HCT116 (cell line): Measurements from ENCODE around the gene SP3. TPM values are rescaled to one million over a fixed set of nuclear protein-coding genes. Genes with fewer than 3 reads are reported as not detected.

Experiments
- ATAC-seq: fragments of 200-7000 bp; cut with Tn5 transposase; 2 replicates; pipeline ENCODE4 v1.9.1; 2020; ENCODE audit warnings: mild to moderate bottlenecking, moderate library complexity
- BruUV-seq: library from RNA; stranded (reverse); fragments of 400-500 nt; replicated peaks from 2 replicates; lab custom pipeline; 2021; lab: Mats Ljungman, UMichigan
- CTCF ChIA-PET: fragments of 300-600 bp; sonication (Branson Sonifier 250); formaldehyde crosslinking; loops from one replicate; lab custom pipeline; 2021; ENCODE audit warnings: antibody characterized with exemption; lab: Charles Lee
- POLR2A ChIA-PET: fragments of 300-600, 350-600 bp; sonication (Branson Sonifier 250); formaldehyde crosslinking; loops from one replicate; lab custom pipeline; 2021; ENCODE audit warnings: antibody characterized with exemption; lab: Charles Lee
- RAD21 ChIA-PET, 2 experiments: fragments of 300-600 bp; sonication (Branson Sonifier 250); formaldehyde crosslinking; loops; one replicate each; lab custom pipeline; 2023; ENCODE audit warnings: low total read pairs in 2 of 2; ENCODE audit not compliant: uncharacterized antibody in 2 of 2, unreplicated experiment in 2 of 2, low non-redundant PET in 1 of 2; lab: Charles Lee
- DNase-seq: peaks from one replicate; pipeline ENCODE4 v3.0.0-alpha.2; 2010; ENCODE audit warnings: low read depth, low spot score
- H2AFZ ChIP-seq: fragments of 200-600 bp; shearing (Covaris generic), sonication (generic); 2 replicates; pipeline ENCODE4 v1.6.1; 2017; ENCODE audit warnings: low read depth, mixed run types, mixed read lengths, antibody characterized with exemption, low read length; ENCODE audit not compliant: poor library complexity, severe bottlenecking
- H3K27ac ChIP-seq: 2 replicates; pipeline ENCODE4 v1.5.1; 2012; ENCODE audit warnings: low read depth, low read length
- H3K27me3 ChIP-seq: fragments of 200-600 bp; sonication (generic); 2 replicates; pipeline ENCODE4 v1.6.1; 2016; ENCODE audit warnings: mixed run types, low read length, mixed read lengths; ENCODE audit not compliant: insufficient read depth
- H3K36me3 ChIP-seq, 2 experiments: fragments of 200-500 bp in 1 of 2; fragments of 200-600 bp in 1 of 2; sonication (Bioruptor generic) in 1 of 2; sonication (generic) in 1 of 2; 2 replicates each; pipeline versions ENCODE4 v1.5.1 to v1.6.1; 2014 to 2016; ENCODE audit warnings: low read length in 2 of 2, inconsistent platforms in 1 of 2, mixed read lengths in 1 of 2, mixed run types in 1 of 2; ENCODE audit not compliant: insufficient read depth in 2 of 2, control insufficient read depth in 1 of 2
- H3K4me1 ChIP-seq, 2 experiments: fragments of 200-600 bp in 1 of 2; sonication (generic) in 1 of 2; 2 replicates each; pipeline versions ENCODE4 v1.5.1 to v1.6.1; 2012 to 2017; ENCODE audit warnings: low read length in 2 of 2, inconsistent platforms in 1 of 2, mild to moderate bottlenecking in 1 of 2, mixed read lengths in 1 of 2, mixed run types in 1 of 2, moderate library complexity in 1 of 2; ENCODE audit not compliant: insufficient read depth in 2 of 2, control insufficient read depth in 1 of 2
- H3K4me2 ChIP-seq: fragments of 200-600 bp; sonication (generic); 2 replicates; pipeline ENCODE4 v1.6.1; 2017; ENCODE audit warnings: mixed run types, low read length, mixed read lengths
- H3K4me3 ChIP-seq, 2 experiments: fragments of 200-600 bp in 1 of 2; sonication (generic) in 1 of 2; replicated peaks in 1 of 2; 2 replicates each; pipeline ENCODE4 v1.5.1; 2011 to 2016; ENCODE audit warnings: low read length in 2 of 2, control low read depth in 1 of 2, low read depth in 1 of 2, mild to moderate bottlenecking in 1 of 2, mixed read lengths in 1 of 2, mixed run types in 1 of 2
- H3K79me2 ChIP-seq: fragments of 200-600 bp; sonication (generic); 2 replicates; pipeline ENCODE4 v1.6.1; 2017; ENCODE audit warnings: mild to moderate bottlenecking, mixed run types, low read length, moderate library complexity, mixed read lengths; ENCODE audit not compliant: insufficient read depth
- H3K9ac ChIP-seq: fragments of 200-600 bp; sonication (generic); 2 replicates; pipeline ENCODE4 v1.6.1; 2016; ENCODE audit warnings: low read length, mixed read lengths
- H3K9me2 ChIP-seq: fragments of 200-600 bp; sonication (generic), shearing (Covaris generic); 2 replicates; pipeline ENCODE4 v1.6.1; 2017; ENCODE audit warnings: mixed run types, mild to moderate bottlenecking, moderate library complexity; ENCODE audit not compliant: insufficient read depth
- H3K9me3 ChIP-seq, 2 experiments: fragments of 200-500 bp in 1 of 2; fragments of 200-600 bp in 1 of 2; sonication (Bioruptor generic) in 1 of 2; sonication (generic) in 1 of 2; 2 replicates each; pipeline ENCODE4 v1.6.1; 2014 to 2017; ENCODE audit warnings: low read length in 2 of 2, mixed read lengths in 2 of 2, inconsistent platforms in 1 of 2, low read depth in 1 of 2, mild to moderate bottlenecking in 1 of 2, mixed run types in 1 of 2, moderate library complexity in 1 of 2; ENCODE audit not compliant: control insufficient read depth in 1 of 2, insufficient read depth in 1 of 2
- H4K20me1 ChIP-seq: fragments of 200-600 bp; sonication (generic), shearing (Covaris generic); 2 replicates; pipeline ENCODE4 v1.6.1; 2017; ENCODE audit warnings: mixed run types, mild to moderate bottlenecking, moderate library complexity; ENCODE audit not compliant: insufficient read depth
- CBX3 ChIP-seq: IDR thresholded peaks from 2 replicates; pipeline ENCODE4 v1.6.1; 2012; ENCODE audit warnings: low read depth
- EGR1 ChIP-seq: IDR thresholded peaks from 2 replicates; pipeline ENCODE4 v1.6.1; 2012; ENCODE audit warnings: low read depth
- ELF1 ChIP-seq: IDR thresholded peaks from 2 replicates; pipeline ENCODE4 v1.6.1; 2012; ENCODE audit warnings: low read depth, borderline replicate concordance
- EZH2 ChIP-seq: fragments of 200-600 bp; sonication (generic); IDR thresholded peaks from 2 replicates; pipeline ENCODE4 v1.6.1; 2017; ENCODE audit warnings: antibody characterized with exemption, mixed run types
- EZH2phosphoT487 ChIP-seq: fragments of 200-600 bp; IDR thresholded peaks from 2 replicates; pipeline ENCODE4 v1.6.1; 2018; ENCODE audit warnings: antibody characterized with exemption, borderline replicate concordance
- FOSL1 ChIP-seq: IDR thresholded peaks from 2 replicates; pipeline ENCODE4 v1.6.1; 2012; ENCODE audit warnings: low read depth
- JUND ChIP-seq: IDR thresholded peaks from 2 replicates; pipeline ENCODE4 v1.6.1; 2012
- MAX ChIP-seq: IDR thresholded peaks from 2 replicates; pipeline ENCODE4 v1.6.1; 2012
- POLR2AphosphoS5 ChIP-seq: IDR thresholded peaks from 2 replicates; pipeline ENCODE4 v1.6.1; 2011; ENCODE audit warnings: mild to moderate bottlenecking, low read depth, low read length, moderate library complexity
- RAD21 ChIP-seq: IDR thresholded peaks from 2 replicates; pipeline ENCODE4 v1.6.1; 2012; ENCODE audit warnings: low read depth, mild to moderate bottlenecking
- REST ChIP-seq: IDR thresholded peaks from 2 replicates; pipeline ENCODE4 v1.6.1; 2012; ENCODE audit warnings: low read depth
- SRF ChIP-seq: IDR thresholded peaks from 2 replicates; pipeline ENCODE4 v1.6.1; 2012; ENCODE audit warnings: low read depth
- YY1 ChIP-seq: IDR thresholded peaks from 2 replicates; pipeline ENCODE4 v1.6.1; 2011; ENCODE audit warnings: low read length, low read depth, moderate library complexity, mild to moderate bottlenecking; ENCODE audit not compliant: insufficient replicate concordance; ENCODE audit errors: extremely low read depth
- ZBTB33 ChIP-seq: IDR thresholded peaks from 2 replicates; pipeline ENCODE4 v1.6.1; 2011; ENCODE audit warnings: mild to moderate bottlenecking, low read length, moderate library complexity; ENCODE audit not compliant: insufficient replicate concordance; ENCODE audit errors: extremely low read depth
- intact Hi-C: fragments of 100-400 bp; cut with micrococcal nuclease; formaldehyde crosslinking; loops from 2 replicates; pipeline ENCODE4 v1.10.0; 2022
- total RNA-seq: library from RNA; stranded (reverse); gene quantifications from one replicate; pipeline ENCODE4 v1.2.1, GENCODE V29; 2021; ENCODE audit not compliant: unreplicated experiment

Gene SP3
- total RNA-seq, 1 experiment from 2014 or later = 98.0 TPM

- TF ChIP-seq ZBTB33 (no peak), SRF (no peak), CBX3 (no peak), EGR1 (no peak), POLR2AphosphoS5 (no peak), FOSL1 (no peak)
Observed at GRCh38 chr2:174011173-174011572, 46.0 kb upstream of the SP3 start (continued).

- ChIA-PET POLR2A (no interaction called here), RAD21 (no interaction called here), CTCF (no interaction called here)
- no peak overlapping the region for H3K9ac ChIP-seq
- no TSS peak for BruUV-seq
- H3K9me2 ChIP-seq = no peaks in the 10 kb centered on the region
- H3K36me3 ChIP-seq = no peaks in the 10 kb centered on the region
- TF ChIP-seq EZH2phosphoT487 = no peak
- TF ChIP-seq EZH2 = no peak
- no peak for TF ChIP-seq MAX
- TF ChIP-seq ELF1 = no peak
- TF ChIP-seq POLR2AphosphoS5 = no peak
- no peak for TF ChIP-seq JUND
- TF ChIP-seq REST = no peak
- no peak for TF ChIP-seq YY1
- no peak for TF ChIP-seq EGR1
- TF ChIP-seq RAD21 = no peak
- TF ChIP-seq CBX3 = no peak
- no peak overlapping the region for H3K4me2 ChIP-seq
- intact Hi-C loops = no loop called here
- H3K4me3 ChIP-seq = no peak overlapping the region
- H3K9me3 ChIP-seq = no peaks in the 10 kb centered on the region
- no peaks in the 10 kb centered on the region for H3K79me2 ChIP-seq
- no peaks in the 10 kb centered on the region for H3K4me1 ChIP-seq
- ATAC-seq (no peak), DNase-seq (no peak)
- H3K27me3 ChIP-seq = no peaks in the 10 kb centered on the region
- H3K27ac ChIP-seq = no peak overlapping the region
- no peaks in the 10 kb centered on the region for H4K20me1 ChIP-seq
- no peak overlapping the region for H2AFZ ChIP-seq
Observed at GRCh38 chr2:174009488-174010223, 44.5 kb upstream of the SP3 start.
